ENCODE data around the gene RCOR3.
"Not testable (repeated sequence)": the region's sequence is repeated elsewhere in the genome, so short reads cannot be mapped to it uniquely, and the experiment has no call there.

The RCOR3 gene

DNA sequence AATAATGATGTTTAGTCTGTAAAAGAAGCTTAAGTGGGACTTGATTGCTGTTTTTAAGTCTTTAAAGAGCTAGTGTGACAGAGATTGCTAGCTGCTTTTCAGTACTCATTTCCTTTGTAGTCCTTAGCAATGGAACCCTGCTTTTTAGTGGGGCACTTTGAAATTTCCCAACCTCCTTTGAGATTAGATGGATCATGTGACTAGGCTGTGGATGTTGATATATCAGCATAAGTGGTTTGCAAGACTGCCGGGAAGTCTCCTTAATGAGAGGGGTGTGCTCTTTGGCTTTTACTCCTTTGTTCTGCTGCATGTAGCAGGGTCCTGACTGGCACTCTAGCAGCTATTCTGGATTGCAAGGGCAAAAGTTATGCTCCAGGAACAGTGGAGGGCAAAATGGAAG lies 11.2 kb upstream of the RCOR3 start:
- TF ChIP-seq, protein P1, sequence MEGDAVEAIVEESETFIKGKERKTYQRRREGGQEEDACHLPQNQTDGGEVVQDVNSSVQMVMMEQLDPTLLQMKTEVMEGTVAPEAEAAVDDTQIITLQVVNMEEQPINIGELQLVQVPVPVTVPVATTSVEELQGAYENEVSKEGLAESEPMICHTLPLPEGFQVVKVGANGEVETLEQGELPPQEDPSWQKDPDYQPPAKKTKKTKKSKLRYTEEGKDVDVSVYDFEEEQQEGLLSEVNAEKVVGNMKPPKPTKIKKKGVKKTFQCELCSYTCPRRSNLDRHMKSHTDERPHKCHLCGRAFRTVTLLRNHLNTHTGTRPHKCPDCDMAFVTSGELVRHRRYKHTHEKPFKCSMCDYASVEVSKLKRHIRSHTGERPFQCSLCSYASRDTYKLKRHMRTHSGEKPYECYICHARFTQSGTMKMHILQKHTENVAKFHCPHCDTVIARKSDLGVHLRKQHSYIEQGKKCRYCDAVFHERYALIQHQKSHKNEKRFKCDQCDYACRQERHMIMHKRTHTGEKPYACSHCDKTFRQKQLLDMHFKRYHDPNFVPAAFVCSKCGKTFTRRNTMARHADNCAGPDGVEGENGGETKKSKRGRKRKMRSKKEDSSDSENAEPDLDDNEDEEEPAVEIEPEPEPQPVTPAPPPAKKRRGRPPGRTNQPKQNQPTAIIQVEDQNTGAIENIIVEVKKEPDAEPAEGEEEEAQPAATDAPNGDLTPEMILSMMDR (IDR thresholded peaks at IDR 0.05; ENCODE audit: extremely low read depth, insufficient read depth, missing control alignments) = no peak
- no peak for DNase-seq (ENCODE audit: low spot score)
- in situ Hi-C loops (cut with MboI; ENCODE audit: low pct_unique_long_range_greater_than_20kb, low sequenced_read_pairs, unreplicated experiment) = no loop called here

DNA sequence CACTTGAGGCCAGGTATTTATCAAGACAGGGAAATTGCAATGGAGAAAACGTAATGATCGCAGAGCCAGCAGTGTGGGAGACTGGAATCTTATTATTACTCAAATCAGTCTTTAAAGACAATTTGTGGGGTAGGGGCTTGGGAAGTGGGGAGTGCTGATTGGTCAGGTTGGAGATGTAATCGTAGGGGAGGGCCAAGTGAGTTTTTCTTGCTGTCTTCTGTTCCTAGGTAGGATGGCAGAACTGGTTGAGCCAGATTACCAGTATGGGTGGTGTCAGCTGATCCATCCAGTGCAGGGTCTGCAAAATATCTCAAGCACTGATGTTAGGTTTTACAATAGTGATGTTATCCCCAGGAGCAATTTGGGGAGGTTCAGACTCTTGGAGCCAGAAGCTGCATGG lies 9.6 kb upstream of the RCOR3 start:
- in situ Hi-C loops (cut with MboI; ENCODE audit: low pct_unique_long_range_greater_than_20kb, low sequenced_read_pairs, unreplicated experiment); DNase-seq (ENCODE audit: low spot score): not testable (repeated sequence)

DNA sequence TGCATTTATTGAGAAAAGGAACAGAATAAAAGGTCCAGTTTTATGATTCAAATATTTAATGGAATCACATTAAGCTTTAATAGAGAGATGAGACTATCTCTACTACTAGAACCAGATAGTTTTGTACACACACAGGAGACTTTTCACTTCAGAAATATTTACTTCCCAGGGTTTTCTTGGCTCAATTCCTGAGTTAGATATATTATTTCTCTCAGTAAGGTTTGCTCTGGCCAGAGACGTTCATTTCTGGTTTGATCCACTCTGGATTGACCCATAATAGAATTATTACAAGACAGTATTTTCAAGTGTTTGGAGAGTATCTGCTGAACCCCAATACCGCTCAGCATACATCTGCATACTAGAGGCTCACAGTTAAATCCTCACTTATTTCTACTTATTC lies 1.3 kb upstream of the RCOR3 start:
- TF ChIP-seq, protein P1 (IDR thresholded peaks at IDR 0.05; ENCODE audit: extremely low read depth, insufficient read depth, missing control alignments) = no peak
- DNase-seq (ENCODE audit: low spot score) = no peak
- in situ Hi-C loops (cut with MboI; ENCODE audit: low pct_unique_long_range_greater_than_20kb, low sequenced_read_pairs, unreplicated experiment) = no loop called here

DNA sequence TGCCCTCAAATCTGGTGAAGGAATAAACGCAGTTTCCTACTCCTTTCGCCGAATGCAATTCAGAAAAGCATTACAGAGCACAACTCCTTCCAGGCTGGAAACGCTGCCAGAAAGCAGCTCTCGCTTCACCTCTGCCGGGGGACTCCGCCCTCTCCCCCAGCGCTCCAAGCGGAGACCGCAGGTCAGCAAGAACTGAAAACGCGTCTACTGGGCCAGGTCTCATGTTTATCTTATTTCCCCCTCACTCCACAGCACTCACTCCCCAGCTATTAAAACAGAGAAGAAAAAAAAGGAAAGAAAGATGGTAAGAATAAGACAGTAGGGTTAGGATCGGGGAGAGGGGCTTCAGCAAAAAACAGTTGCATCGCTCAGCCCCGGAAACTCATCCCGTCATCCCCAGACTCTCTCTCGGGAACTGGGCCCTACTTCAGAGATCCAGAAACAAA lies 833 bp upstream of the RCOR3 start:
- in situ Hi-C loops (cut with MboI; ENCODE audit: low pct_unique_long_range_greater_than_20kb, low sequenced_read_pairs, unreplicated experiment) = no loop called here
- TF ChIP-seq, protein P1 (IDR thresholded peaks at IDR 0.05; ENCODE audit: extremely low read depth, insufficient read depth, missing control alignments) = no peak
- peak; percentile 63 for DNase-seq (ENCODE audit: low spot score)

DNA sequence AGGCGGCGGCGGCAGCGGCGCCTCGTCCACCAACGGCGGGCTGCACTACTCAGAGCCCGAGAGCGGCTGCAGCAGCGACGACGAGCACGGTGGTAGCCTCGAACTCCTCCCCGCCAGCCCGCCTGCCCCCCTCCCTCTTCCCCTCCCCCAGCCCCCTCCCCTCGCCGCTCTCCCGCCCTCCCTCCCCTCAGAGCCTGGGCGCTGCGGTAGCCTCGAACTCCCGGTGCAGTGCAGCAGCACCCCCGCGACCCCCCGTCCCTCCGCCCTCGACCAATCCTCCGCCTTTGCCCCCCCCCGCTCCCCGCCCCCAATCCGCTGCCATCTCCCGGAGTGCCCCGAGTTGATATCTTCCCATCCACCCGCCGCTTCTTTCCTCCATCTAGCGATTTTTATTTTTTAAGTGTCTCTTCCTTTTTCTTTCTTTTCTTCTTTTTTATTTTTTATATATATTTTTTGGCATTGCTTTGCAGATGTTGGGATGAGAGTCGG lies 516 bp downstream of the RCOR3 start:
- in situ Hi-C loops (cut with MboI; ENCODE audit: low pct_unique_long_range_greater_than_20kb, low sequenced_read_pairs, unreplicated experiment) = no loop called here
- TF ChIP-seq, protein P1 (IDR thresholded peaks at IDR 0.05; ENCODE audit: extremely low read depth, insufficient read depth, missing control alignments) = no peak
- DNase-seq (ENCODE audit: low spot score) = peak; percentile 71

DNA sequence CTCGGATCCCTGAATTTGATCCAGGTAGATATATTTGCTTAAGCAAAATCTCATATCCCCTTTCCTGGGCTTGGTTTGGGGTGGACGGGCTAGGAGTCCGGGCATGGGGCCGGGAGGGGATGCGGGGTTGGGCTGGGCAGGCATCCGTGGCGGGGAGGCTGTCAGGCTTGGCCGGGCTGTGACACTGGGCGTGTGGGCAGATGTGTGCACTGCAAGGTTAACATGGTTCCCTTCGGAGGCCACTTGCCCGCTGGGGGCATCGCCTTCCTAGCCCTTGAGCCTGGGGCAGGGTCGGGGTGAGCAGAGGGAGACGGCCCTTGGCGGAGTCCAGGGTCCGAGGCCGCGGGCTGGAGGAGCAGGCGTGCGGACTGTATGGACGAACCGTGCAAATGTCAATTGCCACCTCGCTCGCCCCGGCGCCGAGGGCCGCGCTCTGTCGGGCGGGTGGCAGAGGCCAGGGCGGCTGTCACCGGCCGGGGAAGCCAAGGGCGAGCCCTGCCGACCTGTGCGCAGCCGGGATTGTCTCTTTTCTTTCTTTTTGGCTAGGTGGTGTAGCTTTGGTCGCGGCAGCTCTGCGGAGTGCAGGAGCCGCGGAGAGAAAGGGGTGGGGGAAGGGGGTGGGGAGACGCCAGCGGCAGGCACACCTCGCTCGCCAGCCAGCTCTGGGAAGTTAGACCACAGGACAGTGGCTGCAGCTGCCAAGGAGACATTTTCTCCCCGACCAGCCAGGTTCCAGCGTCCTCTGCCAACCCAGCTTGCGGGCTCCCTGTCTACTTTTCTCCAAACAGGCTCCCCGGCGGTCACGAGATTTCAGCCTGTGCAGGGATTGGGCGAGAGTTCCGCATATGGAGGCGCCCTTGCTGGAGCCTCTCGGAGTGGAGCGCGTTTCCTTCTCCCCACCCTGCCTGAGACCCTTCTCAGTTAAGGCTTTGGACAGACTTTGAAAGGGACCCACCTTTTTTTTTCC lies 1.3 kb downstream of the RCOR3 start:
- in situ Hi-C loops (cut with MboI; ENCODE audit: low pct_unique_long_range_greater_than_20kb, low sequenced_read_pairs, unreplicated experiment) = no loop called here
- TF ChIP-seq, protein P1 (IDR thresholded peaks at IDR 0.05; ENCODE audit: extremely low read depth, insufficient read depth, missing control alignments) = no peak
- peak; percentile 77 for DNase-seq (ENCODE audit: low spot score)

DNA sequence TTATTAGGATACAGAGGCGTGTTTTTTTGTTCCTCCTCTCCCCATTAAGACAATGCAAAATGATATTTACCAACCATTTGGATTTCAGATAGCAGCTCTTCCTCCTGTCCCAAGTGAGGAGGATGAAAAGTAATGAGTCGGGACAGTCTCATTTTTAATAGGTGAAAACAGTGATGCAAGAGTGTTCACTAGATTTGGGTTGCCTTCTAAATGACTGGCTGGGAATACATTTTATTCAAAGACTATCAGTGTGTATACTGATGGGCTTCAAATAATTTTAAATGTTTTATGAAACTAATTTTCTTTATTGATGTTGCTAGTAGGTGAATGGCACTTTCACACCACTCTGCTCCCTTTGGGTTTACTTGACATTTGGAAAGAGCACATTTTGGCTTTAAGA lies 2.1 kb downstream of the RCOR3 start:
- DNase-seq (ENCODE audit: low spot score) = no peak
- TF ChIP-seq, protein P1 (IDR thresholded peaks at IDR 0.05; ENCODE audit: extremely low read depth, insufficient read depth, missing control alignments) = no peak
- in situ Hi-C loops (cut with MboI; ENCODE audit: low pct_unique_long_range_greater_than_20kb, low sequenced_read_pairs, unreplicated experiment) = no loop called here

DNA sequence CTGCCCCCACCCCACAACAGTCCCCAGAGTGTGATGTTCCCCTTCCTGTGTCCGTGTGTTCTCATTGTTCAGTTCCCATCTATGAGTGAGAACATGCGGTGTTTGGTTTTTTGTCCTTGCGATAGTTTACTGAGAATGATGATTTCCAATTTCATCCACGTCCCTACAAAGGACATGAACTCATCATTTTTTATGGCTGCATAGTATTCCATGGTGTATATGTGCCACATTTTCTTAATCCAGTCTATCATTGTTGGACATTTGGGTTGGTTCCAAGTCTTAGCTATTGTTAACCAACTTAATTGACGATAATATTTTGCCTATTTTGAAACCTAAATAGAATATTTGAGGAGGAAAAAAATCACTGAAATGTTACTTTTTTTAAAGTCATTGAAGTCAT lies 3.9 kb downstream of the RCOR3 start:
- DNase-seq (ENCODE audit: low spot score); in situ Hi-C loops (cut with MboI; ENCODE audit: low pct_unique_long_range_greater_than_20kb, low sequenced_read_pairs, unreplicated experiment): not testable (repeated sequence)
